A549 (cell line): ENCODE measurements around the gene PCDHGB2. TPM values are rescaled to one million over a fixed set of nuclear protein-coding genes. Genes with fewer than 3 reads are reported as not detected.
"Not testable (repeated sequence)": the region's sequence is repeated elsewhere in the genome, so short reads cannot be mapped to it uniquely, and the experiment has no call there.

Source experiments
- ATAC-seq, 2 experiments: fragments of 200-7000 bp in 1 of 2; fragments of >200 bp in 1 of 2; cut with Nextera tagmentation in 1 of 2; cut with Tn5 transposase in 1 of 2; 3 replicates each; pipeline versions ENCODE4 v1.8.0 to v1.9.1; 2018 to 2020; ENCODE audit warnings: mild to moderate bottlenecking in 1 of 2, moderate library complexity in 1 of 2
- CTCF ChIA-PET: fragments of 300-600 bp; sonication (Branson Sonifier 250); formaldehyde crosslinking; extraction: SDS; loops from one replicate; lab custom pipeline; 2021; ENCODE audit warnings: antibody characterized with exemption, inconsistent platforms; lab: Yijun Ruan, JAX
- POLR2A ChIA-PET: fragments of 350-600 bp; formaldehyde crosslinking; extraction: SDS; loops from one replicate; lab custom pipeline; 2021; ENCODE audit warnings: antibody characterized with exemption, inconsistent platforms; lab: Yijun Ruan, JAX
- DNase-seq, 2 experiments: peaks; one replicate each; pipeline versions ENCODE4 v3.0.0 to v3.0.0-alpha.2; 2011 to 2016; ENCODE audit warnings: low read depth in 1 of 2, low spot score in 1 of 2
- FAIRE-seq: peaks from 2 replicates; lab custom pipeline; 2011; peaks lifted over from hg19 to GRCh38; lab: Jason Lieb, UNC
- H3K27ac ChIP-seq, 2 experiments: fragments of >200 bp; sonication (Bioruptor Twin); formaldehyde crosslinking; 3 replicates each; pipeline ENCODE4 v1.5.1; 2016 to 2017
- H3K4me1 ChIP-seq: fragments of >200 bp; sonication (Bioruptor Twin); formaldehyde crosslinking; 3 replicates; pipeline ENCODE4 v1.6.1; 2016
- H3K4me2 ChIP-seq: fragments of >200 bp; sonication (Bioruptor Twin); formaldehyde crosslinking; 3 replicates; pipeline ENCODE4 v1.6.1; 2016
- H3K4me3 ChIP-seq: fragments of >200 bp; sonication (Bioruptor Twin); formaldehyde crosslinking; 3 replicates; pipeline ENCODE4 v1.5.1; 2016
- H3K9me3 ChIP-seq: fragments of >200 bp; sonication (Bioruptor Twin); formaldehyde crosslinking; 3 replicates; pipeline ENCODE4 v1.6.1; 2016
- CBX2 ChIP-seq: fragments of 200-600 bp; sonication (generic); IDR thresholded peaks from 2 replicates; pipeline ENCODE4 v1.6.1; 2016; ENCODE audit warnings: low read depth, mild to moderate bottlenecking, borderline replicate concordance
- CBX8 ChIP-seq: fragments of 200-600 bp; sonication (generic); IDR thresholded peaks from 2 replicates; pipeline ENCODE4 v1.6.1; 2016
- CEBPB ChIP-seq, 2 experiments: fragments of >200 bp in 1 of 2; sonication (Bioruptor Twin) in 1 of 2; formaldehyde crosslinking in 1 of 2; IDR thresholded peaks; 2 replicates each; pipeline ENCODE4 v1.6.1; 2012 to 2016
- E2F6 ChIP-seq: IDR thresholded peaks from 2 replicates; pipeline ENCODE4 v1.6.1; 2012; ENCODE audit warnings: low read depth, borderline replicate concordance
- EP300 ChIP-seq, 2 experiments: fragments of >200 bp; sonication (Bioruptor Twin); formaldehyde crosslinking; IDR thresholded peaks; 2 replicates in 1 of 2; 3 replicates in 1 of 2; pipeline ENCODE4 v1.6.1; 2016 to 2017
- FOSL2 ChIP-seq, 2 experiments: fragments of 450-650 bp in 1 of 2; fragments of >200 bp in 1 of 2; sonication (Bioruptor Twin) in 1 of 2; formaldehyde crosslinking; IDR thresholded peaks; 2 replicates each; pipeline versions ENCODE4 v1.5.0 to v1.6.1; 2016 to 2020; ENCODE audit warnings: mild to moderate bottlenecking in 1 of 2, moderate library complexity in 1 of 2
- FOXS1 ChIP-seq: fragments of 250-450 bp; sonication (Bioruptor Pico); IDR thresholded peaks from 2 replicates; pipeline ENCODE4 v1.5.0; 2020; ENCODE audit warnings: mild to moderate bottlenecking, moderate library complexity
- HDAC2 ChIP-seq: fragments of 200-600 bp; sonication (generic); IDR thresholded peaks from 2 replicates; pipeline ENCODE4 v1.6.1; 2016
- HOXB5 ChIP-seq: fragments of 250-450 bp; sonication (Bioruptor Pico); IDR thresholded peaks from 2 replicates; pipeline ENCODE4 v1.5.0; 2020; ENCODE audit warnings: mild to moderate bottlenecking, moderate library complexity
- KDM1A ChIP-seq: fragments of 200-600 bp; sonication (generic); IDR thresholded peaks from 2 replicates; pipeline ENCODE4 v1.6.1; 2016; ENCODE audit warnings: low read depth, mild to moderate bottlenecking
- MAFK ChIP-seq: fragments of 450-650 bp; IDR thresholded peaks from 2 replicates; pipeline ENCODE4 v1.6.1; 2014; ENCODE audit not compliant: partially characterized antibody
- NPAS2 ChIP-seq: fragments of 250-450 bp; sonication (Bioruptor Pico); IDR thresholded peaks from 2 replicates; pipeline ENCODE4 v1.8.0; 2022; ENCODE audit warnings: mild to moderate bottlenecking, moderate library complexity, borderline replicate concordance
- PBX3 ChIP-seq: IDR thresholded peaks from 2 replicates; pipeline ENCODE4 v1.6.1; 2012
- POLR2A ChIP-seq: IDR thresholded peaks from 2 replicates; pipeline ENCODE4 v1.6.1; 2012; ENCODE audit warnings: mild to moderate bottlenecking, low read length
- POLR2AphosphoS2 ChIP-seq: conservative IDR thresholded peaks from 2 replicates; pipeline ENCODE4 v1.6.1; 2012; ENCODE audit warnings: low read length, improper control_type of control experiment, inconsistent platforms
- RARB ChIP-seq: fragments of 250-450 bp; sonication (Bioruptor Pico); IDR thresholded peaks from 2 replicates; pipeline ENCODE4 v1.8.0; 2021; ENCODE audit warnings: mild to moderate bottlenecking, moderate library complexity
- RFX5 ChIP-seq: fragments of 450-650 bp; IDR thresholded peaks from 2 replicates; pipeline ENCODE4 v1.7.1; 2014; ENCODE audit warnings: antibody characterized with exemption, mild to moderate bottlenecking, moderate library complexity
- TFCP2L1 ChIP-seq: fragments of 250-450 bp; sonication (Bioruptor Pico); IDR thresholded peaks from 2 replicates; pipeline ENCODE4 v1.5.0; 2021; ENCODE audit warnings: mild to moderate bottlenecking
- ZC3H11A ChIP-seq: fragments of 450-650 bp; IDR thresholded peaks from 2 replicates; pipeline ENCODE4 v1.6.1; 2014; ENCODE audit warnings: antibody characterized with exemption, mild to moderate bottlenecking
- WGBS: methylation state at CpG from one replicate; pipeline ENCODE4 v1.1.6; 2017; ENCODE audit errors: missing lambda C conversion rate; 5-methylcytosine and 5-hydroxymethylcytosine counted together
- polyA plus RNA-seq, 4 experiments: library from polyadenylated mRNA; depleted of rRNA in 3 of 4; stranded (reverse); fragments of >200 nt; fragmentation: RNase III in 1 of 4; extraction: RNeasy Plus Mini Kit Qiagen cat#74134 plus additional on column Dnase treatment in 1 of 4; gene quantifications; 2 replicates in 3 of 4; 3 replicates in 1 of 4; pipeline ENCODE4 v1.2.3, GENCODE V29; 2011 to 2017

The PCDHGB2 gene
- polyA plus RNA-seq, 2 of the 4 experiments (the other 2 are of a cell fraction), result 0.04 to 0.36 TPM

- Histone ChIP-seq H3K4me3 (no peak within 1 kb of the TSS), H3K4me1 (no peaks in the 10 kb centered on the region), H3K4me2 (no peak within 1 kb of the TSS), H3K27ac (no peak within 1 kb of the TSS), H3K9me3 (peaks cover 55% of the 10 kb centered on the region)
- TF ChIP-seq CEBPB (IDR thresholded peaks at IDR 0.05) (no peak), PBX3 (no peak), FOXS1 (CRISPR knock-in tag) (no peak), HOXB5 (no peak), E2F6 (no peak), RARB (CRISPR knock-in tag) (no peak), ZC3H11A (no peak)
- DNase-seq (no peak), FAIRE-seq (no peak), ATAC-seq (no peak)
- POLR2A ChIA-PET, result no interaction called here
- CTCF ChIA-PET, result interaction anchor here (0.8 to 2.5 kb wide), 4 partner anchors 9 to 190 kb away, joined by 3 to 10 read pairs (median 6); partner anchors contain the start of genes PCDHGA5 and PCDHGB1
- 73% methylated on average over 27 of the region's 27 CpGs for WGBS
These were observed 14.0 kb downstream of the PCDHGB2 start, which contains the start of gene PCDHGA6 for GRCh38 chr5:141373673-141374317. PCDHGA6 (plus strand) TSS chr5:141373891; CDS start chr5:141374084, 193 bp downstream.

GRCh38 chr5:141374627-141375026 lies 14.8 kb downstream of the PCDHGB2 start:
- ATAC-seq, result no peak
- Histone ChIP-seq H3K4me1 (no peaks in the 10 kb centered on the region), H3K9me3 (peaks cover 55% of the 10 kb centered on the region), H3K4me2 (no peak overlapping the region), H3K4me3 (no peak overlapping the region), H3K27ac (no peak overlapping the region)
- ChIA-PET CTCF (interaction anchor here (0.8 to 2.5 kb wide), 4 partner anchors 10 to 189 kb away, joined by 3 to 10 read pairs (median 6); partner anchors contain the start of genes PCDHGA5 and PCDHGB1), POLR2A (no interaction called here)
- WGBS, result 55% methylated on average over 13 of the region's 14 CpGs
- TF ChIP-seq FOSL2 (IDR thresholded peaks at IDR 0.05) (no peak), FOSL2 (CRISPR knock-in tag; IDR thresholded peaks at IDR 0.05) (no peak), HDAC2 (no peak), RARB (CRISPR knock-in tag) (no peak), NPAS2 (CRISPR knock-in tag) (no peak), CEBPB (IDR thresholded peaks at IDR 0.05) (no peak), MAFK (no peak), RFX5 (no peak), KDM1A (no peak), TFCP2L1 (no peak), POLR2AphosphoS2 (no peak), POLR2A (no peak), FOXS1 (CRISPR knock-in tag) (no peak), EP300 (IDR thresholded peaks at IDR 0.05) (no peak), CBX8 (no peak), CBX2 (no peak)
- DNase-seq, result no peak
- FAIRE-seq, result no peak

- POLR2A ChIA-PET, DNase-seq, H3K4me2 ChIP-seq, H3K27ac ChIP-seq, H3K4me1 ChIP-seq, H3K4me3 ChIP-seq, ATAC-seq, FAIRE-seq: not testable (repeated sequence)
- CTCF ChIA-PET, result interaction anchor here (2.0 to 2.5 kb wide), 2 partner anchors 11 to 183 kb away, joined by 8 to 10 read pairs; partner anchors contain the start of gene PCDHGA5
- peaks cover 51% of the 10 kb centered on the region for H3K9me3 ChIP-seq
- 65% methylated on average over 14 of the region's 48 CpGs for WGBS
These were observed 15.8 kb downstream of the PCDHGB2 start for GRCh38 chr5:141375444-141376155.
